CD1c-positive myeloid dendritic cell (primary cell): Measurements from ENCODE around the gene CGB3.
"Not testable (repeated sequence)": the region's sequence is repeated elsewhere in the genome, so short reads cannot be mapped to it uniquely, and the experiment has no call there.

Experiments used
- DNase-seq: peaks from one replicate; pipeline ENCODE4 v3.0.0-alpha.2; 2016; ENCODE audit errors: extremely low spot score

Gene CGB3

GRCh38 chr19:49024233-49024632 is at the start of gene CGB3:
CGB3 (minus strand) TSS chr19:49024333; CDS start chr19:49023971, 362 bp downstream.
- DNase-seq: not testable (repeated sequence)

GRCh38 chr19:49071860-49072547 is 47.9 kb upstream of the CGB3 start:
- DNase-seq: peak; percentile 19

GRCh38 chr19:49070416-49070815 is 46.3 kb upstream of the CGB3 start:
- DNase-seq: no peak

- DNase-seq: no peak
These were observed 44.9 kb upstream of the CGB3 start for GRCh38 chr19:49069026-49069425.

- DNase-seq: no peak
These were observed 43.4 kb upstream of the CGB3 start for GRCh38 chr19:49067554-49067953.

GRCh38 chr19:49065905-49066512 is 41.9 kb upstream of the CGB3 start:
- no peak for DNase-seq

- DNase-seq: no peak
These were observed 40.9 kb upstream of the CGB3 start, which contains the start of gene NTF4 for GRCh38 chr19:49064768-49065611. NTF4 (minus strand) TSS chr19:49064818; CDS start chr19:49061997, 2,821 bp downstream.

GRCh38 chr19:49064029-49064629 is 40.0 kb upstream of the CGB3 start:
- DNase-seq: no peak

- no peak for DNase-seq
These were observed 37.3 kb upstream of the CGB3 start for GRCh38 chr19:49061445-49061844.

- no peak for DNase-seq
These were observed 36.9 kb upstream of the CGB3 start for GRCh38 chr19:49061000-49061399.

GRCh38 chr19:49059053-49059452 is 34.9 kb upstream of the CGB3 start:
- DNase-seq: no peak

GRCh38 chr19:49058562-49058961 is 34.4 kb upstream of the CGB3 start:
- no peak for DNase-seq

- DNase-seq: peak; percentile 46
These were observed 33.6 kb upstream of the CGB3 start, which contains the start of gene CGB7 for GRCh38 chr19:49057636-49058234. CGB7 (minus strand) TSS chr19:49057749; CDS start chr19:49055375, 2,374 bp downstream.

- DNase-seq: not testable (repeated sequence)
These were observed 32.9 kb upstream of the CGB3 start for GRCh38 chr19:49056902-49057596.

- peak; percentile 52 for DNase-seq
These were observed 32.2 kb upstream of the CGB3 start for GRCh38 chr19:49056101-49056901.

- not testable (repeated sequence) for DNase-seq
These were observed 26.4 kb upstream of the CGB3 start for GRCh38 chr19:49050376-49051033.

- not testable (repeated sequence) for DNase-seq
These were observed 25.7 kb upstream of the CGB3 start for GRCh38 chr19:49049834-49050233.

- DNase-seq: not testable (repeated sequence)
These were observed 24.9 kb upstream of the CGB3 start, which contains the start of gene CGB8 for GRCh38 chr19:49049011-49049410. CGB8 (minus strand) TSS chr19:49049111; CDS start chr19:49048739, 372 bp downstream.

- not testable (repeated sequence) for DNase-seq
These were observed 19.4 kb upstream of the CGB3 start, which contains the start of gene CGB5 for GRCh38 chr19:49043548-49043947. CGB5 (plus strand) TSS chr19:49043848; CDS start chr19:49044210, 362 bp downstream.
